K562 (cell line): ENCODE data around the gene SERPINE1. TPM values are rescaled to one million over a fixed set of nuclear protein-coding genes. Genes with fewer than 3 reads are reported as not detected.

Source experiments
- ATF1 ChIP-seq, 2 experiments: fragments of 450-650 bp in 1 of 2; IDR thresholded peaks; 2 replicates each; pipeline ENCODE4 v1.6.1; 2016; ENCODE audit warnings: missing compliant biosample characterization in 1 of 2, missing genetic modification characterization in 1 of 2
- ATF3 ChIP-seq, 2 experiments: fragments of 450-650 bp in 1 of 2; sonication (generic) in 1 of 2; formaldehyde crosslinking in 1 of 2; IDR thresholded peaks in 1 of 2; conservative IDR thresholded peaks in 1 of 2; 2 replicates each; pipeline versions ENCODE4 v1.6.1 to v1.8.1; 2016 to 2023; ENCODE audit warnings: mild to moderate bottlenecking in 2 of 2, moderate library complexity in 2 of 2, inconsistent platforms in 1 of 2, missing genetic modification reagents in 1 of 2
- CBFA2T3 ChIP-seq: fragments of 450-650 bp; IDR thresholded peaks from 2 replicates; pipeline ENCODE4 v1.6.1; 2017
- ETV6 ChIP-seq, 3 experiments: fragments of 150-350 bp in 1 of 3; sonication (generic) in 1 of 3; formaldehyde crosslinking in 1 of 3; IDR thresholded peaks; 2 replicates each; pipeline versions ENCODE4 v1.6.1 to v1.8.0; 2014 to 2022; ENCODE audit warnings: borderline replicate concordance in 2 of 3, low read depth in 2 of 3, antibody characterized with exemption in 1 of 3, low read length in 1 of 3, mild to moderate bottlenecking in 1 of 3, missing genetic modification reagents in 1 of 3
- FOSL1 ChIP-seq: fragments of 200-800 bp; sonication (Bioruptor generic); conservative IDR thresholded peaks from 2 replicates; pipeline ENCODE4 v1.6.1; 2016; ENCODE audit warnings: missing genetic modification characterization, missing compliant biosample characterization
- GTF2A2 ChIP-seq: IDR thresholded peaks from 2 replicates; pipeline ENCODE4 v1.6.1; 2016; ENCODE audit warnings: mild to moderate bottlenecking, missing genetic modification characterization, missing compliant biosample characterization
- GTF2F1 ChIP-seq: IDR thresholded peaks from 2 replicates; pipeline ENCODE4 v1.6.1; 2011; ENCODE audit warnings: low read depth, low read length, improper control_type of control experiment
- HEY1 ChIP-seq: fragments of 250-450 bp; sonication (Bioruptor Pico); IDR thresholded peaks from 2 replicates; pipeline ENCODE4 v1.5.0; 2020; ENCODE audit warnings: mild to moderate bottlenecking, moderate library complexity, borderline replicate concordance
- NR2C2 ChIP-seq, 2 experiments: fragments of 200-800 bp in 1 of 2; sonication (Bioruptor generic) in 1 of 2; sonication (generic) in 1 of 2; formaldehyde crosslinking in 1 of 2; IDR thresholded peaks; 2 replicates each; pipeline versions ENCODE4 v1.6.1 to v1.8.0; 2016 to 2022; ENCODE audit warnings: mild to moderate bottlenecking in 1 of 2, missing compliant biosample characterization in 1 of 2, missing genetic modification characterization in 1 of 2, missing genetic modification reagents in 1 of 2
- PRPF4 ChIP-seq: fragments of 200-400 bp; formaldehyde crosslinking; IDR thresholded peaks from one replicate; pipeline ENCODE4 v1.6.1; 2017; ENCODE audit warnings: low read length, low read depth, mild to moderate bottlenecking; ENCODE audit not compliant: insufficient read depth, poor library complexity, severe bottlenecking
- RBBP5 ChIP-seq: fragments of 200-600 bp; sonication (generic); IDR thresholded peaks from 2 replicates; pipeline ENCODE4 v1.6.1; 2012; ENCODE audit warnings: borderline replicate concordance, mild to moderate bottlenecking, low read length, control low read depth, inconsistent platforms; ENCODE audit not compliant: insufficient read depth, poor library complexity, severe bottlenecking
- SMAD4 ChIP-seq: fragments of 250-450 bp; sonication (Bioruptor Pico); conservative IDR thresholded peaks from 2 replicates; pipeline ENCODE4 v1.8.0; 2021; ENCODE audit warnings: inconsistent platforms, mild to moderate bottlenecking, moderate library complexity
- SMC3 ChIP-seq: conservative IDR thresholded peaks from 2 replicates; pipeline ENCODE4 v1.6.1; 2011; ENCODE audit warnings: low read depth, low read length, improper control_type of control experiment; ENCODE audit not compliant: insufficient read depth
- TFAP4 ChIP-seq: sonication (generic); formaldehyde crosslinking; IDR thresholded peaks from 2 replicates; pipeline ENCODE4 v1.8.0; 2022; ENCODE audit warnings: missing genetic modification reagents, mild to moderate bottlenecking, moderate library complexity, borderline replicate concordance
- VEZF1 ChIP-seq: fragments of 200-800 bp; sonication (Bioruptor generic); IDR thresholded peaks from 2 replicates; pipeline ENCODE4 v1.6.1; 2017; ENCODE audit warnings: missing genetic modification characterization, missing compliant biosample characterization
- YBX1 ChIP-seq: fragments of 450-650 bp; IDR thresholded peaks from 2 replicates; pipeline ENCODE4 v1.7.1; 2016; ENCODE audit warnings: mild to moderate bottlenecking
- ZKSCAN1 ChIP-seq: fragments of 150-350 bp; IDR thresholded peaks from 2 replicates; pipeline ENCODE4 v1.6.1; 2016; ENCODE audit warnings: low read depth, low read length
- ZNF23 ChIP-seq: fragments of 250-450 bp; sonication (Bioruptor Pico); IDR thresholded peaks from 2 replicates; pipeline ENCODE4 v1.4.0; 2020; ENCODE audit warnings: mild to moderate bottlenecking
- ZNF239 ChIP-seq: fragments of 250-450 bp; sonication (Bioruptor Pico); IDR thresholded peaks from 2 replicates; pipeline ENCODE4 v1.4.0; 2020; ENCODE audit warnings: mild to moderate bottlenecking
- ZNF639 ChIP-seq, 2 experiments: fragments of 200-800 bp in 1 of 2; sonication (Bioruptor generic) in 1 of 2; sonication (generic) in 1 of 2; formaldehyde crosslinking in 1 of 2; IDR thresholded peaks in 1 of 2; conservative IDR thresholded peaks in 1 of 2; 2 replicates each; pipeline versions ENCODE4 v1.5.0 to v1.6.1; 2016 to 2020; ENCODE audit warnings: missing compliant biosample characterization in 1 of 2, missing genetic modification characterization in 1 of 2, missing genetic modification reagents in 1 of 2
- ZNF778 ChIP-seq: fragments of 450-650 bp; formaldehyde crosslinking; IDR thresholded peaks from 2 replicates; pipeline ENCODE4 v1.4.0; 2020; ENCODE audit warnings: mild to moderate bottlenecking, moderate library complexity
- polyA plus RNA-seq, 8 experiments: library from polyadenylated mRNA; depleted of rRNA in 4 of 8; stranded (reverse) in 5 of 8; unstranded in 3 of 8; fragments of >200 nt; fragmentation: Nextera tagmentation in 2 of 8; fragmentation: Illumina TruSeq in 1 of 8; extraction: Ambion mirVana in 2 of 8; extraction: Trizol in 1 of 8; gene quantifications; 2 replicates each; pipeline versions ENCODE4 v1.2.1 to v1.2.3, GENCODE V29; 2011 to 2014; ENCODE audit warnings: inconsistent platforms in 1 of 8, missing spikeins in 1 of 8
- total RNA-seq, 7 experiments: library from RNA; depleted of rRNA in 6 of 7; stranded (reverse); fragments of >200 nt in 6 of 7; fragmentation: Illumina TruSeq in 2 of 7; extraction: Trizol in 2 of 7; gene quantifications; 2 replicates each; pipeline versions ENCODE4 v1.2.1 to v1.2.3, GENCODE V29; 2011 to 2021; ENCODE audit warnings: low replicate concordance in 1 of 7

SERPINE1 gene
- total and polyA plus RNA-seq, 9 of the 15 experiments (the other 6 are each of a cell fraction or from before 2014, with no cell fraction given), result 0.22 to 4.8 (median 0.91) TPM

- TF ChIP-seq YBX1, result no peak
- TF ChIP-seq RBBP5, result peak; percentile 31
- TF ChIP-seq TFAP4 (CRISPR knock-in tag), result peak; percentile 49; the same call in 1 of the 2 replicates
- TF ChIP-seq NR2C2 (CRISPR knock-in tag; IDR thresholded peaks at IDR 0.05), result no peak
- TF ChIP-seq NR2C2 (tag; IDR thresholded peaks at IDR 0.05), result peak; percentile 32; the same call in 1 of the 2 replicates
- no peak for TF ChIP-seq ZNF23 (CRISPR knock-in tag)
- no peak for TF ChIP-seq SMAD4 (CRISPR knock-in tag)
- TF ChIP-seq HEY1 (CRISPR knock-in tag), result no peak
- TF ChIP-seq ETV6 (IDR thresholded peaks at IDR 0.05; ENCODE audit: borderline replicate concordance in 1 of 2, low read depth in 2 of 2, low read length in 1 of 2), result 0 out of 4 replicates have a peak, but pooled peaks of 1 of the 2 experiments have one; percentile 37
- TF ChIP-seq ETV6 (CRISPR knock-in tag; IDR thresholded peaks at IDR 0.05; ENCODE audit: borderline replicate concordance), result no peak
- TF ChIP-seq ZNF639 (CRISPR knock-in tag; conservative IDR thresholded peaks at IDR 0.05 in 1 of 2, IDR thresholded peaks at IDR 0.05 in 1 of 2), result no peak
- no peak for TF ChIP-seq CBFA2T3
- no peak for TF ChIP-seq PRPF4
- TF ChIP-seq ZNF239 (CRISPR knock-in tag), result no peak
- TF ChIP-seq GTF2F1, result no peak
- no peak for TF ChIP-seq ZKSCAN1
- TF ChIP-seq FOSL1 (tag), result peak; percentile 35; the same call in 1 of the 2 replicates
- TF ChIP-seq GTF2A2 (tag), result no peak
- no peak for TF ChIP-seq ATF3 (IDR thresholded peaks at IDR 0.05)
- TF ChIP-seq ATF3 (CRISPR knock-in tag; conservative IDR thresholded peaks at IDR 0.05), result no peak
- no peak for TF ChIP-seq ATF1 (CRISPR knock-in tag; IDR thresholded peaks at IDR 0.05)
- no peak for TF ChIP-seq ATF1 (tag; IDR thresholded peaks at IDR 0.05)
- TF ChIP-seq VEZF1 (CRISPR knock-in tag), result peak; percentile 28; the same call in 1 of the 2 replicates
- no peak for TF ChIP-seq SMC3
- TF ChIP-seq ZNF778 (CRISPR knock-in tag), result no peak
These were observed 2.4 kb upstream of the SERPINE1 start (continued) for GRCh38 chr7:101124376-101125056.
